K562 (cell line): ENCODE results near the gene GLDN. TPM values are rescaled to one million over a fixed set of nuclear protein-coding genes. Genes with fewer than 3 reads are reported as not detected.

Source experiments
- ADNP ChIP-seq: fragments of 200-800 bp; sonication (Bioruptor generic); IDR thresholded peaks from 2 replicates; pipeline ENCODE4 v1.6.1; 2016; ENCODE audit warnings: missing genetic modification characterization, missing compliant biosample characterization
- ARNT ChIP-seq, 2 experiments: fragments of 450-650 bp; IDR thresholded peaks; 2 replicates each; pipeline ENCODE4 v1.6.1; 2016; ENCODE audit warnings: mild to moderate bottlenecking in 1 of 2
- E2F3 ChIP-seq: fragments of 250-450 bp; sonication (Bioruptor Pico); IDR thresholded peaks from 2 replicates; pipeline ENCODE4 v1.4.0; 2020; ENCODE audit warnings: mild to moderate bottlenecking
- HSF4 ChIP-seq: fragments of 250-450 bp; sonication (Bioruptor Pico); IDR thresholded peaks from 2 replicates; pipeline ENCODE4 v2.1.2; 2022; ENCODE audit warnings: mild to moderate bottlenecking, moderate library complexity, borderline replicate concordance
- NUFIP1 ChIP-seq: fragments of 450-650 bp; IDR thresholded peaks from 2 replicates; pipeline ENCODE4 v1.6.1; 2018; ENCODE audit not compliant: partially characterized antibody
- RAD21 ChIP-seq, 2 experiments: fragments of 250-450 bp in 1 of 2; fragments of 450-650 bp in 1 of 2; sonication (Bioruptor Pico) in 1 of 2; formaldehyde crosslinking in 1 of 2; IDR thresholded peaks in 1 of 2; conservative IDR thresholded peaks in 1 of 2; 2 replicates each; pipeline versions ENCODE4 v1.4.0 to v1.8.0; 2020 to 2022; ENCODE audit warnings: mild to moderate bottlenecking in 2 of 2, moderate library complexity in 1 of 2
- SREBF2 ChIP-seq: sonication (generic); formaldehyde crosslinking; IDR thresholded peaks from 2 replicates; pipeline ENCODE4 v1.4.0; 2020; ENCODE audit warnings: mild to moderate bottlenecking, missing genetic modification reagents
- STAT5A ChIP-seq: IDR thresholded peaks from 2 replicates; pipeline ENCODE4 v1.6.1; 2012; ENCODE audit warnings: low read length, inconsistent platforms, borderline replicate concordance
- TRIM24 ChIP-seq, 2 experiments: fragments of 450-650 bp; IDR thresholded peaks; 2 replicates each; pipeline ENCODE4 v1.6.1; 2016
- XRCC3 ChIP-seq: fragments of 450-650 bp; IDR thresholded peaks from 2 replicates; pipeline ENCODE4 v1.6.1; 2017; ENCODE audit warnings: mild to moderate bottlenecking, moderate library complexity
- polyA plus RNA-seq, 8 experiments: library from polyadenylated mRNA; depleted of rRNA in 4 of 8; stranded (reverse) in 5 of 8; unstranded in 3 of 8; fragments of >200 nt; fragmentation: Nextera tagmentation in 2 of 8; fragmentation: Illumina TruSeq in 1 of 8; extraction: Ambion mirVana in 2 of 8; extraction: Trizol in 1 of 8; gene quantifications; 2 replicates each; pipeline versions ENCODE4 v1.2.1 to v1.2.3, GENCODE V29; 2011 to 2014; ENCODE audit warnings: inconsistent platforms in 1 of 8, missing spikeins in 1 of 8
- total RNA-seq, 7 experiments: library from RNA; depleted of rRNA in 6 of 7; stranded (reverse); fragments of >200 nt in 6 of 7; fragmentation: Illumina TruSeq in 2 of 7; extraction: Trizol in 2 of 7; gene quantifications; 2 replicates each; pipeline versions ENCODE4 v1.2.1 to v1.2.3, GENCODE V29; 2011 to 2021; ENCODE audit warnings: low replicate concordance in 1 of 7
- TF ChIP-seq, protein P1 (sequence below): sonication (generic); formaldehyde crosslinking; IDR thresholded peaks from 2 replicates; pipeline ENCODE4 v1.8.0; 2022; ENCODE audit warnings: mild to moderate bottlenecking, missing genetic modification reagents, borderline replicate concordance
- TF ChIP-seq, protein P2 (sequence below): IDR thresholded peaks from 2 replicates; pipeline ENCODE4 v1.6.1; 2014; ENCODE audit warnings: antibody characterized with exemption
- TF ChIP-seq, protein P3 (sequence below): fragments of 250-450 bp; sonication (Bioruptor Pico); IDR thresholded peaks from 2 replicates; pipeline ENCODE4 v1.5.1; 2021; ENCODE audit warnings: mild to moderate bottlenecking

The GLDN gene
- total and polyA plus RNA-seq, 9 of the 15 experiments (the other 6 are each of a cell fraction or from before 2014, with no cell fraction given) = 0.05 to 0.33 (median 0.18) TPM

DNA sequence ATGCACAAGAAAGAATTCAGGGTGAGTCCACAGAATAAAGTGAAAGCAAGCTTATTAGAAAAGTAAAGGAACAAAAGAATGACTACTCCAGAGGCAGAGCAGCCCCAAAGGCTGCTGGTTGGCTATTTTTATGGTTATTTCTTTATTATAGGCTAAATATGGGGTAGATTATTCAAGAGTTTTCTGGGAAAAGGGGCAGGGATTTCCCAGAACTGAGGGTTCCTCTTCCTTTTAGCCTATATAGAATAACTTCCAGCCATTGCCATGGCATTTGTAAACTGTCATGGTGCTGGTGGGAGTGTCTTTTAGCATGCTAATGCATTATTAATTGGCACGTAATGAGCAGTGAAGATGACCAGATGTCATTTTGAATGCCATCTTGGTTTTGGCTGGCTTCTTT lies 13.6 kb downstream of the GLDN start (continued):
- no peak for TF ChIP-seq RAD21 (CRISPR knock-in tag; conservative IDR thresholded peaks at IDR 0.05 in 1 of 2, IDR thresholded peaks at IDR 0.05 in 1 of 2)
- TF ChIP-seq TRIM24 (IDR thresholded peaks at IDR 0.05) = no peak
- no peak for TF ChIP-seq NUFIP1
- TF ChIP-seq, protein P1, sequence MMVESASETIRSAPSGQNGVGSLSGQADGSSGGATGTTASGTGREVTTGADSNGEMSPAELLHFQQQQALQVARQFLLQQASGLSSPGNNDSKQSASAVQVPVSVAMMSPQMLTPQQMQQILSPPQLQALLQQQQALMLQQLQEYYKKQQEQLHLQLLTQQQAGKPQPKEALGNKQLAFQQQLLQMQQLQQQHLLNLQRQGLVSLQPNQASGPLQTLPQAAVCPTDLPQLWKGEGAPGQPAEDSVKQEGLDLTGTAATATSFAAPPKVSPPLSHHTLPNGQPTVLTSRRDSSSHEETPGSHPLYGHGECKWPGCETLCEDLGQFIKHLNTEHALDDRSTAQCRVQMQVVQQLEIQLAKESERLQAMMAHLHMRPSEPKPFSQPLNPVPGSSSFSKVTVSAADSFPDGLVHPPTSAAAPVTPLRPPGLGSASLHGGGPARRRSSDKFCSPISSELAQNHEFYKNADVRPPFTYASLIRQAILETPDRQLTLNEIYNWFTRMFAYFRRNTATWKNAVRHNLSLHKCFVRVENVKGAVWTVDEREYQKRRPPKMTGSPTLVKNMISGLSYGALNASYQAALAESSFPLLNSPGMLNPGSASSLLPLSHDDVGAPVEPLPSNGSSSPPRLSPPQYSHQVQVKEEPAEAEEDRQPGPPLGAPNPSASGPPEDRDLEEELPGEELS (CRISPR knock-in tag) = no peak
- TF ChIP-seq E2F3 (CRISPR knock-in tag) = no peak
- no peak for TF ChIP-seq SREBF2
- TF ChIP-seq, protein P2, sequence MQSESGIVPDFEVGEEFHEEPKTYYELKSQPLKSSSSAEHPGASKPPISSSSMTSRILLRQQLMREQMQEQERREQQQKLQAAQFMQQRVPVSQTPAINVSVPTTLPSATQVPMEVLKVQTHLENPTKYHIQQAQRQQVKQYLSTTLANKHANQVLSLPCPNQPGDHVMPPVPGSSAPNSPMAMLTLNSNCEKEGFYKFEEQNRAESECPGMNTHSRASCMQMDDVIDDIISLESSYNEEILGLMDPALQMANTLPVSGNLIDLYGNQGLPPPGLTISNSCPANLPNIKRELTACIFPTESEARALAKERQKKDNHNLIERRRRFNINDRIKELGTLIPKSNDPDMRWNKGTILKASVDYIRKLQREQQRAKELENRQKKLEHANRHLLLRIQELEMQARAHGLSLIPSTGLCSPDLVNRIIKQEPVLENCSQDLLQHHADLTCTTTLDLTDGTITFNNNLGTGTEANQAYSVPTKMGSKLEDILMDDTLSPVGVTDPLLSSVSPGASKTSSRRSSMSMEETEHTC = no peak
- TF ChIP-seq ADNP (tag) = no peak
- no peak for TF ChIP-seq HSF4 (CRISPR knock-in tag)
- TF ChIP-seq STAT5A = no peak
- TF ChIP-seq XRCC3 = no peak
- TF ChIP-seq ARNT (IDR thresholded peaks at IDR 0.05) = no peak
- TF ChIP-seq, protein P3, sequence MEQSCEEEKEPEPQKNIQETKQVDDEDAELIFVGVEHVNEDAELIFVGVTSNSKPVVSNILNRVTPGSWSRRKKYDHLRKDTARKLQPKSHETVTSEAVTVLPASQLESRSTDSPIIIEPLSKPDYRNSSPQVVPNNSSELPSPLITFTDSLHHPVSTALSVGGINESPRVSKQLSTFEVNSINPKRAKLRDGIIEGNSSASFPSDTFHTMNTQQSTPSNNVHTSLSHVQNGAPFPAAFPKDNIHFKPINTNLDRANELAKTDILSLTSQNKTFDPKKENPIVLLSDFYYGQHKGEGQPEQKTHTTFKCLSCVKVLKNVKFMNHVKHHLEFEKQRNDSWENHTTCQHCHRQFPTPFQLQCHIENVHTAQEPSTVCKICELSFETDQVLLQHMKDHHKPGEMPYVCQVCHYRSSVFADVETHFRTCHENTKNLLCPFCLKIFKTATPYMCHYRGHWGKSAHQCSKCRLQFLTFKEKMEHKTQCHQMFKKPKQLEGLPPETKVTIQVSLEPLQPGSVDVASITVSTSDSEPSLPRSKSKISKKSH = no peak
